Panc1 (cell line): Measurements from ENCODE around the gene IL17B. TPM values are rescaled to one million over a fixed set of nuclear protein-coding genes. Genes with fewer than 3 reads are reported as not detected.

Experiments used
- ATAC-seq: fragments of 200-7000 bp; cut with Tn5 transposase; 2 replicates; pipeline ENCODE4 v1.9.1; 2020; ENCODE audit warnings: mild to moderate bottlenecking, moderate library complexity
- BruUV-seq: library from RNA; stranded (reverse); fragments of 400-500 nt; replicated peaks from 2 replicates; lab custom pipeline; 2021; lab: Mats Ljungman, UMichigan
- CTCF ChIA-PET: fragments of 300-600 bp; sonication (Branson Sonifier 250); formaldehyde crosslinking; loops from one replicate; lab custom pipeline; 2022; ENCODE audit warnings: antibody characterized with exemption; lab: Charles Lee
- POLR2A ChIA-PET: fragments of 300-600 bp; sonication (Branson Sonifier 250); formaldehyde crosslinking; loops from one replicate; lab custom pipeline; 2022; ENCODE audit warnings: antibody characterized with exemption; lab: Charles Lee
- DNase-seq: peaks from one replicate; pipeline ENCODE4 v3.0.0-alpha.2; 2010; ENCODE audit warnings: low read depth, low spot score
- H3K27ac ChIP-seq: 2 replicates; pipeline ENCODE4 v1.5.1; 2011; ENCODE audit warnings: mild to moderate bottlenecking, low read length, inconsistent platforms
- H3K27me3 ChIP-seq: fragments of 200-500 bp; sonication (Bioruptor generic); 2 replicates; pipeline ENCODE4 v1.6.0; 2014; ENCODE audit warnings: low read length, inconsistent platforms; ENCODE audit not compliant: control insufficient read depth, insufficient read depth
- H3K36me3 ChIP-seq: fragments of 200-500 bp; sonication (Bioruptor generic); 2 replicates; pipeline ENCODE4 v1.5.1; 2014; ENCODE audit warnings: inconsistent platforms, mild to moderate bottlenecking, low read length, moderate library complexity; ENCODE audit not compliant: control insufficient read depth, insufficient read depth
- H3K4me1 ChIP-seq: 2 replicates; pipeline ENCODE4 v1.5.1; 2011; ENCODE audit warnings: inconsistent platforms, mild to moderate bottlenecking, low read length, moderate library complexity; ENCODE audit not compliant: control insufficient read depth, insufficient read depth
- H3K4me3 ChIP-seq, 2 experiments: 2 replicates each; pipeline ENCODE4 v1.5.1; 2011 to 2012; ENCODE audit warnings: low read depth in 2 of 2, low read length in 2 of 2, mild to moderate bottlenecking in 2 of 2, inconsistent platforms in 1 of 2, moderate library complexity in 1 of 2
- H3K9me3 ChIP-seq: fragments of 200-500 bp; sonication (Bioruptor generic); 2 replicates; pipeline ENCODE4 v1.5.1; 2014; ENCODE audit warnings: low read depth, mild to moderate bottlenecking, inconsistent platforms, low read length, moderate library complexity; ENCODE audit not compliant: control insufficient read depth, insufficient read depth
- CTCF ChIP-seq: fragments of 450-650 bp; IDR thresholded peaks from 2 replicates; pipeline ENCODE4 v1.5.1; 2017; ENCODE audit warnings: mild to moderate bottlenecking
- POLR2AphosphoS5 ChIP-seq: IDR thresholded peaks from 2 replicates; pipeline ENCODE4 v1.6.1; 2012; ENCODE audit warnings: mild to moderate bottlenecking, low read depth, low read length, moderate library complexity
- REST ChIP-seq, 2 experiments: IDR thresholded peaks; 2 replicates each; pipeline ENCODE4 v1.6.1; 2011 to 2012; ENCODE audit warnings: low read depth in 2 of 2, control low read depth in 1 of 2, low read length in 1 of 2, mild to moderate bottlenecking in 1 of 2, moderate library complexity in 1 of 2; ENCODE audit not compliant: insufficient read depth in 1 of 2
- SIN3A ChIP-seq: IDR thresholded peaks from 2 replicates; pipeline ENCODE4 v1.6.1; 2012; ENCODE audit warnings: low read depth, mild to moderate bottlenecking, low read length, moderate library complexity, borderline replicate concordance; ENCODE audit not compliant: insufficient read depth
- TCF7L2 ChIP-seq: IDR thresholded peaks from 2 replicates; pipeline ENCODE4 v1.6.1; 2011; ENCODE audit warnings: mild to moderate bottlenecking, low read depth, low read length, inconsistent platforms
- in situ Hi-C: cut with HindIII; loops from 2 replicates; pipeline ENCODE4 v1.10.0; 2016; ENCODE audit warnings: low sequenced_read_pairs, low pct_unique_long_range_greater_than_20kb
- intact Hi-C: fragments of 100-400 bp; cut with micrococcal nuclease; formaldehyde crosslinking; loops from one replicate; pipeline ENCODE4 v1.10.0; 2022; ENCODE audit not compliant: unreplicated experiment
- total RNA-seq: library from RNA; stranded (reverse); gene quantifications from one replicate; pipeline ENCODE4 v1.2.1, GENCODE V29; 2021; ENCODE audit not compliant: unreplicated experiment

Gene IL17B
- total RNA-seq, 1 experiment from 2014 or later = not detected

GRCh38 chr5:149425729-149426128, 46.6 kb upstream of the IL17B start:
- Histone ChIP-seq H3K27ac (no peak overlapping the region), H3K36me3 (no peaks in the 10 kb centered on the region), H3K27me3 (no peaks in the 10 kb centered on the region), H3K9me3 (no peaks in the 10 kb centered on the region), H3K4me3 (no peak overlapping the region), H3K4me1 (peaks cover 6% of the 10 kb centered on the region; the same call in 1 of the 2 replicates)
- in situ Hi-C loops (no loop called here), intact Hi-C loops (no loop called here)
- CTCF ChIA-PET = no interaction called here
- DNase-seq (no peak), ATAC-seq (no peak)
- BruUV-seq = no TSS peak
- TF ChIP-seq TCF7L2 = no peak
- TF ChIP-seq POLR2AphosphoS5 = no peak
- no peak for TF ChIP-seq CTCF
- no peak for TF ChIP-seq REST (IDR thresholded peaks at IDR 0.05; ENCODE audit: insufficient read depth in 1 of 2, low read depth in 2 of 2, low read length in 1 of 2)
- TF ChIP-seq SIN3A = no peak
- POLR2A ChIA-PET = no interaction called here

GRCh38 chr5:149424371-149425315, 45.6 kb upstream of the IL17B start:
- no peak for ATAC-seq
- Histone ChIP-seq H3K9me3 (no peaks in the 10 kb centered on the region), H3K4me3 (no peak overlapping the region), H3K4me1 (peaks cover 6% of the 10 kb centered on the region; the same call in 1 of the 2 replicates), H3K36me3 (no peaks in the 10 kb centered on the region), H3K27ac (no peak overlapping the region), H3K27me3 (no peaks in the 10 kb centered on the region)
- POLR2A ChIA-PET = no interaction called here
- no peak for TF ChIP-seq CTCF
- TF ChIP-seq SIN3A = no peak
- no peak for TF ChIP-seq TCF7L2
- no peak for TF ChIP-seq REST (IDR thresholded peaks at IDR 0.05; ENCODE audit: insufficient read depth in 1 of 2, low read depth in 2 of 2, low read length in 1 of 2)
- TF ChIP-seq POLR2AphosphoS5 = no peak
- BruUV-seq = no TSS peak
- no peak for DNase-seq
- intact Hi-C loops (no loop called here), in situ Hi-C loops (no loop called here)
- CTCF ChIA-PET = no interaction called here
